C4-2B (cell line): ENCODE data around the gene IQCM.

Experiments used
- ZFX ChIP-seq: fragments of 450-650 bp; IDR thresholded peaks from 2 replicates; pipeline ENCODE4 v1.6.1; 2017
- TF ChIP-seq, protein P1 (sequence below): fragments of 450-650 bp; conservative IDR thresholded peaks from 2 replicates; pipeline ENCODE4 v1.5.1; 2017; ENCODE audit warnings: mild to moderate bottlenecking

DNA sequence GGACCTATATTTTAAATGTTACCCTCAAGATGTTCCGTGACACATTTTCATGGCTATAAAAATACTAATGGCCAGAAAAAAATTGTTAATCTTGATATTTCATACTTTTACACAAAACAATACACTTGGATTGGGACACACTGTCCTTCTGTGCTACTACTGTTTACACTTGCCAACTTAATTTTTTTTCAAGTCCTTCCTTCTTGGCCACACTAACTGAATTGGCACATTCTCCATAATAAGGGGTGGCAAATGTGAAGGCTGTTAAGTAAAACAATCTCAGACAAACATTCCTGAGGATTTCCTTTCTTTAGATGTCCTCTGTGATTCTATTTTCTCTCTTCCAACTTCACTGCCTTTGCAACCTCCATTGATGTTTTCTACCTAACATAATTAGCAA is 225.8 kb downstream of the IQCM start:
- TF ChIP-seq, protein P1, sequence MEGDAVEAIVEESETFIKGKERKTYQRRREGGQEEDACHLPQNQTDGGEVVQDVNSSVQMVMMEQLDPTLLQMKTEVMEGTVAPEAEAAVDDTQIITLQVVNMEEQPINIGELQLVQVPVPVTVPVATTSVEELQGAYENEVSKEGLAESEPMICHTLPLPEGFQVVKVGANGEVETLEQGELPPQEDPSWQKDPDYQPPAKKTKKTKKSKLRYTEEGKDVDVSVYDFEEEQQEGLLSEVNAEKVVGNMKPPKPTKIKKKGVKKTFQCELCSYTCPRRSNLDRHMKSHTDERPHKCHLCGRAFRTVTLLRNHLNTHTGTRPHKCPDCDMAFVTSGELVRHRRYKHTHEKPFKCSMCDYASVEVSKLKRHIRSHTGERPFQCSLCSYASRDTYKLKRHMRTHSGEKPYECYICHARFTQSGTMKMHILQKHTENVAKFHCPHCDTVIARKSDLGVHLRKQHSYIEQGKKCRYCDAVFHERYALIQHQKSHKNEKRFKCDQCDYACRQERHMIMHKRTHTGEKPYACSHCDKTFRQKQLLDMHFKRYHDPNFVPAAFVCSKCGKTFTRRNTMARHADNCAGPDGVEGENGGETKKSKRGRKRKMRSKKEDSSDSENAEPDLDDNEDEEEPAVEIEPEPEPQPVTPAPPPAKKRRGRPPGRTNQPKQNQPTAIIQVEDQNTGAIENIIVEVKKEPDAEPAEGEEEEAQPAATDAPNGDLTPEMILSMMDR, result no peak
- TF ChIP-seq ZFX, result no peak
